HG03159 (cell line): Measurements from ENCODE around the gene BACH2.
A peak's percentile ranks its signal among the peaks of the same experiment; 100 is the strongest.
"Not testable (repeated sequence)": the region's sequence is repeated elsewhere in the genome, so short reads cannot be mapped to it uniquely, and the experiment has no call there.

Experiments used
- ATAC-seq: cut with Tn5 transposase; IDR thresholded peaks from one replicate; pipeline ENCODE4 v1.9.1; 2021; ENCODE audit warnings: mild to moderate bottlenecking, moderate library complexity; ENCODE audit not compliant: unreplicated experiment

The BACH2 gene

GRCh38 chr6:90296341-90297114 is at the start of gene BACH2:
Gene BACH2 (minus strand): TSS chr6:90296843. CDS start chr6:90008844, 287,999 bp downstream.
- peak; percentile 81 for ATAC-seq

GRCh38 chr6:90343576-90343975 is 46.9 kb upstream of the BACH2 start:
- ATAC-seq: no peak

GRCh38 chr6:90338409-90338808 is 41.8 kb upstream of the BACH2 start:
- no peak for ATAC-seq

GRCh38 chr6:90336388-90336947 is 39.8 kb upstream of the BACH2 start:
- ATAC-seq: no peak

GRCh38 chr6:90333928-90334327 is 37.3 kb upstream of the BACH2 start:
- no peak for ATAC-seq

GRCh38 chr6:90332978-90333543 is 36.4 kb upstream of the BACH2 start:
- ATAC-seq: not testable (repeated sequence)

- ATAC-seq: no peak
Measured at GRCh38 chr6:90329386-90330077, 32.9 kb upstream of the BACH2 start.

GRCh38 chr6:90328004-90328403 is 31.4 kb upstream of the BACH2 start:
- ATAC-seq: no peak

GRCh38 chr6:90326404-90327057 is 29.9 kb upstream of the BACH2 start:
- no peak for ATAC-seq

GRCh38 chr6:90323706-90324105 is 27.1 kb upstream of the BACH2 start:
- ATAC-seq: no peak

GRCh38 chr6:90322976-90323474 is 26.4 kb upstream of the BACH2 start:
- ATAC-seq: no peak

- ATAC-seq: no peak
Measured at GRCh38 chr6:90319979-90320685, 23.5 kb upstream of the BACH2 start.

- ATAC-seq: no peak
Measured at GRCh38 chr6:90319044-90319443, 22.4 kb upstream of the BACH2 start.

- no peak for ATAC-seq
Measured at GRCh38 chr6:90315986-90316385, 19.3 kb upstream of the BACH2 start.

- ATAC-seq: no peak
Measured at GRCh38 chr6:90315354-90315950, 18.8 kb upstream of the BACH2 start.

- ATAC-seq: no peak
Measured at GRCh38 chr6:90314514-90314913, 17.9 kb upstream of the BACH2 start.

GRCh38 chr6:90311569-90311968 is 14.9 kb upstream of the BACH2 start:
- ATAC-seq: no peak

- ATAC-seq: no peak
Measured at GRCh38 chr6:90305800-90306448, 9.3 kb upstream of the BACH2 start.

GRCh38 chr6:90304308-90304707 is 7.7 kb upstream of the BACH2 start:
- ATAC-seq: peak; percentile 72
